Lung (tissue), 12 donors: ENCODE results near the gene ALX1. TPM values are rescaled to one million over a fixed set of nuclear protein-coding genes. Genes with fewer than 3 reads are reported as not detected.

ENCODE experiments used
- ATAC-seq: fragments of 200-7000 bp; cut with Tn5 transposase; one replicate; pipeline ENCODE4 v1.9.1; 2020; ENCODE audit warnings: moderate number of reproducible peaks; ENCODE audit not compliant: insufficient read depth, low FRiP score
- DNase-seq, 3 donors: peaks; one replicate each; pipeline ENCODE4 v3.0.0-alpha.2; 2013 to 2017
- H3K27ac ChIP-seq, 2 donors: one replicate each; pipeline ENCODE4 v1.5.1; 2013; ENCODE audit warnings: mild to moderate bottlenecking in 2 of 2, moderate library complexity in 2 of 2, control low read depth in 1 of 2, inconsistent platforms in 1 of 2, low read depth in 1 of 2, low read length in 1 of 2
- H3K27me3 ChIP-seq, 3 donors: one replicate each; pipeline ENCODE4 v1.5.1; 2013; ENCODE audit warnings: low read length in 2 of 3; ENCODE audit not compliant: control insufficient read depth in 3 of 3, insufficient read depth in 3 of 3
- H3K36me3 ChIP-seq, 4 donors: one replicate each; pipeline ENCODE4 v1.5.1; 2013; ENCODE audit warnings: low read length in 4 of 4, mild to moderate bottlenecking in 1 of 4, moderate library complexity in 1 of 4; ENCODE audit not compliant: control insufficient read depth in 4 of 4, insufficient read depth in 4 of 4
- H3K4me1 ChIP-seq, 5 donors: one replicate each; pipeline ENCODE4 v1.5.1; 2013; ENCODE audit warnings: low read length in 5 of 5, mild to moderate bottlenecking in 2 of 5, moderate library complexity in 1 of 5; ENCODE audit not compliant: control insufficient read depth in 5 of 5, insufficient read depth in 5 of 5
- H3K4me3 ChIP-seq: one replicate; pipeline ENCODE4 v1.5.1; 2013; ENCODE audit warnings: mild to moderate bottlenecking, control low read depth, moderate library complexity
- H3K9ac ChIP-seq, 2 donors: one replicate each; pipeline ENCODE4 v1.5.1; 2013; ENCODE audit warnings: low read length in 2 of 2, control low read depth in 1 of 2; ENCODE audit not compliant: insufficient read depth in 1 of 2
- H3K9me3 ChIP-seq, 4 donors: one replicate each; pipeline ENCODE4 v1.5.1; 2013; ENCODE audit warnings: low read length in 3 of 4, mild to moderate bottlenecking in 1 of 4, moderate library complexity in 1 of 4; ENCODE audit not compliant: control insufficient read depth in 4 of 4, insufficient read depth in 3 of 4
- WGBS, 2 donors: extraction: QIAGEN DNeasy Blood & Tissue Kit; methylation state at CpG; one replicate each; pipeline ENCODE4 v1.1.7; 2013; 5-methylcytosine and 5-hydroxymethylcytosine counted together
- polyA plus RNA-seq, 2 donors: library from polyadenylated mRNA; stranded (reverse); fragments of 200-250 nt; gene quantifications; one replicate each; pipeline ENCODE4 v1.2.1, GENCODE V29; 2013
- total RNA-seq, 2 donors: library from RNA; depleted of rRNA in 1 of 2; stranded (reverse); fragments of >200 nt in 1 of 2; gene quantifications; one replicate each; pipeline ENCODE4 v1.2.1, GENCODE V29; 2014 to 2021
- TF ChIP-seq, protein P1 (sequence below): IDR thresholded peaks from 2 replicates; pipeline ENCODE4 v1.5.1; 2012; ENCODE audit warnings: mild to moderate bottlenecking; ENCODE audit errors: control extremely low read depth, extremely low read depth
- donor health status: control.
- donor health status: control.
- donor health status: Bipolar disorder and iron deficiency.
- donor health status: healthy.
- donor health status: DM: yes; HTN: yes; CAD: no.

The ALX1 gene
- total and polyA plus RNA-seq, 4 donors: 0.08 to 0.17 (median 0.13) TPM

DNA sequence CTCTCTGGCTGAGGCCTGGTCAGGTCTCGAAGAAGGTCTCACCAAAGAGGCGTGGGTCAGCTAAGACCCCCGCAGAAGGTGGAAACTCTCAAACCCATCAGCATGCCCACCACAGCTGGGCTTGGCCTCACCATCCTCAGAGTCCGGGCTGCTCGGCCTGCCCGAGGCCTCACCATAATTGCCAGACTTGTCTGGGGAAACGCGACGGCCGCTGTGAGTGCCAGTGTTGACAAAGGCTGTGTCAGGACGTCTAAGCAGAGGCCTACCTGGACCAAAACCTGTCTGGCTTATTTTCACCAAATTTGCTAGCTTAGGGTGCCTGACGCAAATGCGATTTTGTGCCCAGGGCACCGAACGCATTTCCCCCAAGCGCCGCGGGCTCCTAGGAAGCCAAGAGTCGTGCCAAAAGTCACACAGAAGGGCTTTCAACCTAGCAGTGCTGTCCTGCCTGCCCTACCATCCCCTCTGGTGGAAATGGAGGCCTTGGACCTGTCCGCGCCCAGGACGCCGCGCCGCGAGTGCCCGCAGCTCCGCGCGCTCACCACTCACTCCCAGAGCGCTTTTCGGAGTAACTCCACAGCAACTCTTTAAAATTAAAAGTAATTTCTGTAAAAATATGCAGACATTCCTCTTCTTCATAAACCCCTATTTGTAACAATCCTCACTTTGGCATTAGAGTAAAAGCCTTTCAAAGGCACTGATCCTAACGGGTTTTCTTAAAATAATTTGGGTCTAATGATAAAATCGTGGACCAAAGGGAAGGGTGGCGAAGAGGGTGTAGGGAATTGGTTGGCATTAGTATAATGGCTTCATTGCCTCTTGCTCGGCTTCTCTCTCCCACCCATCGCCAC, 1.2 kb upstream of the ALX1 start:
- TF ChIP-seq, protein P1, sequence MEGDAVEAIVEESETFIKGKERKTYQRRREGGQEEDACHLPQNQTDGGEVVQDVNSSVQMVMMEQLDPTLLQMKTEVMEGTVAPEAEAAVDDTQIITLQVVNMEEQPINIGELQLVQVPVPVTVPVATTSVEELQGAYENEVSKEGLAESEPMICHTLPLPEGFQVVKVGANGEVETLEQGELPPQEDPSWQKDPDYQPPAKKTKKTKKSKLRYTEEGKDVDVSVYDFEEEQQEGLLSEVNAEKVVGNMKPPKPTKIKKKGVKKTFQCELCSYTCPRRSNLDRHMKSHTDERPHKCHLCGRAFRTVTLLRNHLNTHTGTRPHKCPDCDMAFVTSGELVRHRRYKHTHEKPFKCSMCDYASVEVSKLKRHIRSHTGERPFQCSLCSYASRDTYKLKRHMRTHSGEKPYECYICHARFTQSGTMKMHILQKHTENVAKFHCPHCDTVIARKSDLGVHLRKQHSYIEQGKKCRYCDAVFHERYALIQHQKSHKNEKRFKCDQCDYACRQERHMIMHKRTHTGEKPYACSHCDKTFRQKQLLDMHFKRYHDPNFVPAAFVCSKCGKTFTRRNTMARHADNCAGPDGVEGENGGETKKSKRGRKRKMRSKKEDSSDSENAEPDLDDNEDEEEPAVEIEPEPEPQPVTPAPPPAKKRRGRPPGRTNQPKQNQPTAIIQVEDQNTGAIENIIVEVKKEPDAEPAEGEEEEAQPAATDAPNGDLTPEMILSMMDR: no peak
- H3K27me3 ChIP-seq: peaks cover 16 to 97% (median 96%) of the 10 kb centered on the region in 3 donors
- no peaks in the 10 kb centered on the region for H3K36me3 ChIP-seq
- H3K27ac ChIP-seq: no peak overlapping the region
- WGBS, 2 donors: 18 to 32% methylated on average over 37 of the region's 37 CpGs
- no peak overlapping the region for H3K4me3 ChIP-seq
- H3K9ac ChIP-seq: no peak overlapping the region
- H3K9me3 ChIP-seq: peaks cover 0 to 13% (median 0%) of the 10 kb centered on the region in 4 donors
- DNase-seq: no peak
- no peak for ATAC-seq
- peaks cover 0 to 19% (median 4%) of the 10 kb centered on the region in 5 donors for H3K4me1 ChIP-seq

DNA sequence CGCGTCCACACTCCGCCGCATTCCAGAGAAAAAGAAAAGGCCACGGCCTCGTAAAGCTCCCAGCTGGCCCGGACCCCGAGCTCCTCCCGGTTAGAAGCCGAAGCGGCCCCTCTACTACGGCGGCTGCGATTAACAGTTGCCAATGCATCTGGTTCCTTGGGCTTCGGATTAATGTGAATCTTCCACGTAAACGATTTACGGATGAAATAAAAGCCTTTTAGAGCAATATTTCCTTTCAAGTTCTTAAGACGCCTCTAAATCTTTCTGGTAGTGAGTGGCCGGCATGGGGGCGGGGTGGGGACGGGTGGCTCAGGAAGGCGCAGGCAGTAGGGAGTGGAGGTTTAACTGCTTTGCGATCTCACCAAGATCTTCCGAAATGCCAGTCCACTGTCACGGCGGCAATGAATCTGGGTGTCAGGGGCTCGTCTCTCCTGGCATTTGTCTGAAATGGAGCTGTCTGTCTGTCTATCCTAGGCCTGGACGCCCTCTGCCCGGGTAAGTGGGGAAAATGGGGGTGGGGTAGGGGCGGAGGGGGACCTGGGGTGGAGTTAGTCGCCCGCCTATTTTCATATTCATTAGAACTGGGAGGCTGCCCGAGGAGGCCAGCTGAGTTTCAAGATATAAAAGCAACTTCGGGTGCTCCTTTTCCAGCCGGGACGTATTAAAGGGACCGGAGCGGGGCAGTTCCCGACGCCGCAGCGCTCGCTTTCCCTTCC, 413 bp upstream of the ALX1 start:
- Histone ChIP-seq H3K36me3 (no peaks in the 10 kb centered on the region), H3K27ac (no peak overlapping the region), H3K9ac (no peak overlapping the region), H3K27me3 (peaks cover 16 to 94% (median 91%) of the 10 kb centered on the region in 3 donors), H3K4me1 (peaks cover 0 to 19% (median 4%) of the 10 kb centered on the region in 5 donors), H3K4me3 (no peak overlapping the region), H3K9me3 (peaks cover 0 to 13% (median 0%) of the 10 kb centered on the region in 4 donors)
- 3 to 5% methylated on average over 44 of the region's 44 CpGs for WGBS, 2 donors
- DNase-seq (peak; percentile 35 to 53 (median 44)), ATAC-seq (no peak)
- TF ChIP-seq, protein P1: no peak

DNA sequence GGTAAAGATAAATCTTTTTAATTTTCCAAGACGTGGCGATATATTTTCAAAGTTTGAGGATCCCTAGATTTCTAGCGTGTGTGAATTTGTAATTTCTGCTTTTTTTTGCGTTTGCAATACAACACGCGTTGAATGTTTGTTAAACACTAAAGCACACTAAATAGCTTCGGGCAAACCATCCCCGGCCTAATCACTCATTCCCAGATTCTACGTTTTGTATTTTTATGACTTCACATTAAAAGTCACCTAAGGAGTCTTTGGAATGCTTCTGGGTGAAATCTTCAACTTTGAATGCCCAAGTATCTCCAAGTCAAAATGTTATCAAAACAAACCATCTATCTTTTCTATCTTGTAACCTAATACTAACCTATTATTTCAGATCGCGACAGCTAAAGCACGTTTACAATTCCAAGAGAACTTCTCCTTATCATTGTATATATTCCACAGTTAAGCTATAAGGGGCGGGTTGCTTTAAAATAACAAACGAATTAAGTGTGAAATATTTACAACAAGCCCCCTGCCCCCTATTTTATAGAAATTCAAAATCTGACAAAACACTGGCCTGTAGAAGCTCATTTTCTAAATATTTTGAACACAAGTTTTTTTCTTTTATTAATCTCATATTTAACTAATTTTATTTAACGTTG, 1.1 kb downstream of the ALX1 start:
- ATAC-seq (no peak), DNase-seq (peak in 2 of 3 donors; percentile 46 to 73)
- Histone ChIP-seq H3K9me3 (peaks cover 0 to 13% (median 0%) of the 10 kb centered on the region in 4 donors), H3K9ac (no peak overlapping the region), H3K27ac (no peak overlapping the region), H3K4me3 (no peak overlapping the region), H3K27me3 (peaks cover 11 to 94% (median 89%) of the 10 kb centered on the region in 3 donors), H3K4me1 (peaks cover 0 to 19% (median 4%) of the 10 kb centered on the region in 5 donors), H3K36me3 (no peaks in the 10 kb centered on the region)
- TF ChIP-seq, protein P1: no peak
- WGBS, 2 donors: 6 to 8% methylated on average over 15 of the region's 15 CpGs
